ENCODE data around the gene STARD5.

- TF ChIP-seq EZH2phosphoT487 (IDR thresholded peaks at IDR 0.05; ENCODE audit: borderline replicate concordance) (no peak), CTCF (conservative IDR thresholded peaks at IDR 0.05; ENCODE audit: low read length) (no peak)
These were observed 55.6 kb downstream of the STARD5 start for GRCh38 chr15:81268340-81268739.
